ENCODE measurements around the gene FABP2.
"Not testable (repeated sequence)": the region's sequence is repeated elsewhere in the genome, so short reads cannot be mapped to it uniquely, and the experiment has no call there.

FABP2 gene

DNA sequence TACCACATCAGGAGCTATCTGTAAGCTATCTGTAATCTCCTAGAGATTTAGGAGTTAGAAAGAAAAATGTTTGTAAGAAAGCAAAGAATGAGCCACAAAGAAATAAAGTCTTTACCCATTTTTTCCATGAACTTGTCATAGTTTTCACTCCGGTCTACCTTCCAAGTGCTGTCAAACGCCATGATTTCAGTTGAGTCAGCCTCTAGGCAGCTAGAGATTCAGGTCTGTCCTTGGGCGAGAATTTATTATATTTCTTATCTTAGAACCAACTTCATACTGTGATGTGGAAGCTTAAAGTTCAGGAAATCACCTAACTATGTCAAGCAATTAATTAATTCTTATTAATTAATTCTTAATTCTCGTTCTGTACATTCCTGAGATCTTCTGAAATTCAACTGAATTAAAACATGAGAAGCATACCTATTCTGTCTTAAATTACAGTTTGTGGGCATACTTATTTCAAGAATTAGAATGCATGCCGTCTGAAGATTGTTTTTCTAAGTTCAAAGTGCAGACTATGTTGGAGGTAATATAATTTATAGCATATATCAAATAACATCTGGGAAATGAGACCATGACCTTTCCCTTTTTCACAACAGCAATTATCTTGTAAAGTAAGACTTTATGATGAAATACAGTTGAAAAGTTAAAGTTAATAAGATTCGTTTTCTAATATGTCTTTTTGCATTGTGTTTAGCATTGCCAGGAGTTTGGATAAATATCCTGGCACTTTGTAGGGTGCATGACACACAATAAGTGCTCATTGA is at the start of gene FABP2:
Gene FABP2, minus strand, starts transcription at position 218 of the 767 bp plus-strand sequence. Its CDS starts 36 bp downstream, at position 182.
- peak within 1 kb of the TSS; percentile 19 to 72 for H3K9ac ChIP-seq (ENCODE audit: low read depth in 1 of 2, low read length in 2 of 2)
- H3K4me1 ChIP-seq (ENCODE audit: control insufficient read depth in 1 of 2, insufficient read depth in 2 of 2, low read length in 2 of 2): peaks cover 4 to 7% of the 10 kb centered on the region in 2 donors
- H3K27ac ChIP-seq (ENCODE audit: low read depth, low read length): peak within 1 kb of the TSS; percentile 63
- no peaks in the 10 kb centered on the region for H3K27me3 ChIP-seq (ENCODE audit: control insufficient read depth in 1 of 2, insufficient read depth in 2 of 2, low read length in 2 of 2)
- H3K4me3 ChIP-seq (ENCODE audit: low read depth in 1 of 2, low read length in 2 of 2): peak within 1 kb of the TSS; percentile 67 to 82
- H3K9me3 ChIP-seq (ENCODE audit: control insufficient read depth in 1 of 2, low read length in 2 of 2): no peaks in the 10 kb centered on the region
- peaks cover 0 to 3% of the 10 kb centered on the region in 2 donors for H3K36me3 ChIP-seq (ENCODE audit: control insufficient read depth in 1 of 2, insufficient read depth in 2 of 2, low read length in 2 of 2)

DNA sequence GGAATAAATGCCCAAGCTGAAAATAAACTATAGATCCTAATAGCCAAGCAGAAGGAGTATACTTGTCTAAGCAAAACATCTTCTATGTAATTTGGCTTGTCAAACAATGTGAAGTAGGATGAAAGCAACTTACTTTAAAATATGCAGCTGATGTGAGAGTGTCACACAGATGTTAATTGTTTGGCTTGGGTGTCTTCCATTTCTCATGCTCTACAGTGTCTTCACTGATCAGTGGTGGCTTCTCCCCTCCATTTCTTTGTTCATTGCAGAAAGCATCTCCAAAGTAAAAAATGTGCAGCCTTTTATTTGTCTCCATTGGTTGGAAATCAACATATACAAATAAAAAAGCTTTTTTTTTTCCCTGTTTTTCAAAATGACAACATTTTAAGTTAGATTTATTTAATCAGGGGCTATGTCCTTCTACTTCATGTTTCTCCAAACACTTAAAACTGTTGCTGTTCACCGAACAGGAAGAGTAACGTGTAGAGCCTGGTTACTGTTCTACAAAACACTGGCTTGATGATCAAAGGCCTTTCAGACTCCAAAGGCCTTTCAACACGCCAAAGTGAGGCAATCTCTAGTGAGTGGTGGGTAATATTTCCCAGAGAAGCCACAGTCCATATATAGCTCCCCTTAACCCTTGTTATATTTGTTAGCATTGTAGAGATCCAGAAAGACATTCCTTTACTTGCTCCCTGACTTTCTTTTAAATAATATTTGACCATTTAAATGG is 49.2 kb upstream of the FABP2 start:
- H3K9me3 ChIP-seq (ENCODE audit: control insufficient read depth in 1 of 2, low read length in 2 of 2); H3K27ac ChIP-seq (ENCODE audit: low read depth, low read length); H3K9ac ChIP-seq (ENCODE audit: low read depth in 1 of 2, low read length in 2 of 2); H3K4me1 ChIP-seq (ENCODE audit: control insufficient read depth in 1 of 2, insufficient read depth in 2 of 2, low read length in 2 of 2); H3K4me3 ChIP-seq (ENCODE audit: low read depth in 1 of 2, low read length in 2 of 2); H3K27me3 ChIP-seq (ENCODE audit: control insufficient read depth in 1 of 2, insufficient read depth in 2 of 2, low read length in 2 of 2); H3K36me3 ChIP-seq (ENCODE audit: control insufficient read depth in 1 of 2, insufficient read depth in 2 of 2, low read length in 2 of 2): not testable (repeated sequence)

- not testable (repeated sequence) for H3K9ac ChIP-seq (ENCODE audit: low read depth in 1 of 2, low read length in 2 of 2); H3K27ac ChIP-seq (ENCODE audit: low read depth, low read length); H3K36me3 ChIP-seq (ENCODE audit: control insufficient read depth in 1 of 2, insufficient read depth in 2 of 2, low read length in 2 of 2); H3K4me3 ChIP-seq (ENCODE audit: low read depth in 1 of 2, low read length in 2 of 2); H3K9me3 ChIP-seq (ENCODE audit: control insufficient read depth in 1 of 2, low read length in 2 of 2); H3K4me1 ChIP-seq (ENCODE audit: control insufficient read depth in 1 of 2, insufficient read depth in 2 of 2, low read length in 2 of 2); H3K27me3 ChIP-seq (ENCODE audit: control insufficient read depth in 1 of 2, insufficient read depth in 2 of 2, low read length in 2 of 2)
Observed at GRCh38 chr4:119370392-119370791, 48.5 kb upstream of the FABP2 start.

GRCh38 chr4:119366802-119367201 is 44.9 kb upstream of the FABP2 start:
- not testable (repeated sequence) for H3K4me3 ChIP-seq (ENCODE audit: low read depth in 1 of 2, low read length in 2 of 2); H3K4me1 ChIP-seq (ENCODE audit: control insufficient read depth in 1 of 2, insufficient read depth in 2 of 2, low read length in 2 of 2); H3K36me3 ChIP-seq (ENCODE audit: control insufficient read depth in 1 of 2, insufficient read depth in 2 of 2, low read length in 2 of 2); H3K27ac ChIP-seq (ENCODE audit: low read depth, low read length); H3K27me3 ChIP-seq (ENCODE audit: control insufficient read depth in 1 of 2, insufficient read depth in 2 of 2, low read length in 2 of 2); H3K9me3 ChIP-seq (ENCODE audit: control insufficient read depth in 1 of 2, low read length in 2 of 2); H3K9ac ChIP-seq (ENCODE audit: low read depth in 1 of 2, low read length in 2 of 2)

DNA sequence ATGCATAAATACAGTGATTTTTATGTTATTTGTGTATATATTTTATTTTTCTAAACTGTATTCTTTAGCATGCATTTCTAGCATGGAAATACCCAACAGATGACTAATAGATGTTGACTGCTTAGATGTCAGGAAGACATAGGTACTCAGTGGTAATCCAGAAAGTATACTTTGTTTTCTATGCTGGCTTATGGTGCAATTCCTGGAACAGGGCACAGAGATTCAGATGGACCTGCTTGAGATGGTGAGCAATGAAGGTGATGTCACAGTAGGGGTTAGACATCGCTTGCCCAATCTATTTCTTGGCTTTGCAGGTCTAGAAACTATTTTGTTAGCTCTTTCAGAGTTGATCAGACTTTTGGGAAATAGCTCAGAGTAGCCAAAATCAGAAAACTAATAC is 42.3 kb upstream of the FABP2 start:
- H3K36me3 ChIP-seq (ENCODE audit: control insufficient read depth in 1 of 2, insufficient read depth in 2 of 2, low read length in 2 of 2); H3K9ac ChIP-seq (ENCODE audit: low read depth in 1 of 2, low read length in 2 of 2); H3K4me1 ChIP-seq (ENCODE audit: control insufficient read depth in 1 of 2, insufficient read depth in 2 of 2, low read length in 2 of 2); H3K9me3 ChIP-seq (ENCODE audit: control insufficient read depth in 1 of 2, low read length in 2 of 2); H3K27me3 ChIP-seq (ENCODE audit: control insufficient read depth in 1 of 2, insufficient read depth in 2 of 2, low read length in 2 of 2); H3K4me3 ChIP-seq (ENCODE audit: low read depth in 1 of 2, low read length in 2 of 2); H3K27ac ChIP-seq (ENCODE audit: low read depth, low read length): not testable (repeated sequence)

DNA sequence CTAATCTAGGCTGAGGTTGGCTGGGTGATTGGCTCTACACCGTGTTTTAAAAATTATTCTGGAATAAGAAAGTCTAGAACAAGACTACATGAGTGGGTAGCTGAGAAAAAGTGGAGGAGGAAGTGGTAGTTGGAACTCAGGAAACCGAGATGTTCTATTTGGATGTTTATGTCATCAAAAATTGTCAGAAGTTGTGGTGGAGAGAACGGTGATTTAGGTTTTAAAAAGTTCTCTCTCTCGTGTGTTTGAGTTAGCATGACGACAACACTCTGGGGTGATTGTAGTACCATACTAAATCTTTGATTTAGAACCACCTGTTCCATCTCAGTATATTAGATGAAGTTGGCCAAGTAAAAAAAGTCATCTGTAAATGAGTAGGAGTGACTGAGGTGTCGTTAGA is 41.4 kb upstream of the FABP2 start:
- H3K4me3 ChIP-seq (ENCODE audit: low read depth in 1 of 2, low read length in 2 of 2); H3K36me3 ChIP-seq (ENCODE audit: control insufficient read depth in 1 of 2, insufficient read depth in 2 of 2, low read length in 2 of 2); H3K9me3 ChIP-seq (ENCODE audit: control insufficient read depth in 1 of 2, low read length in 2 of 2); H3K27ac ChIP-seq (ENCODE audit: low read depth, low read length); H3K9ac ChIP-seq (ENCODE audit: low read depth in 1 of 2, low read length in 2 of 2); H3K27me3 ChIP-seq (ENCODE audit: control insufficient read depth in 1 of 2, insufficient read depth in 2 of 2, low read length in 2 of 2); H3K4me1 ChIP-seq (ENCODE audit: control insufficient read depth in 1 of 2, insufficient read depth in 2 of 2, low read length in 2 of 2): not testable (repeated sequence)

DNA sequence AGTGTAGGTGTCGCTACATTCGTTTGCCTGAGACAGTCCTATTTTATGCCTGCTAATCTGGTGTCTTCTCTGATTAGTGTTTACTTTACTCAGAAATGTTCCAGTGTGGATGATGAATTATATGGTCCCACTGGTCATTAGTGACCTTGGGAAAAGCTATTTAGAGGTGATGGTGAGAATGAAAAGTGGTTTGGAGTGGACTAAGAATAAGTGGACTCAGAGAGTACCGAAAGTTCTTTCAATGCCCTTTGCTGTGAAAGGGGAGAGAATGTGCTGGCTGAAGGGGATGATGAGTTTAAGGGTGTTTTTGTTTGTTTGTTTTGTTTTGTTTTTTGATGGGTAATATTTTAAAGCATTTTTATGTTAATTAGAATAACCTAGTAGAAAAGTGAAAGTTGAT is 40.5 kb upstream of the FABP2 start:
- H3K9ac ChIP-seq (ENCODE audit: low read depth in 1 of 2, low read length in 2 of 2); H3K9me3 ChIP-seq (ENCODE audit: control insufficient read depth in 1 of 2, low read length in 2 of 2); H3K4me1 ChIP-seq (ENCODE audit: control insufficient read depth in 1 of 2, insufficient read depth in 2 of 2, low read length in 2 of 2); H3K27me3 ChIP-seq (ENCODE audit: control insufficient read depth in 1 of 2, insufficient read depth in 2 of 2, low read length in 2 of 2); H3K27ac ChIP-seq (ENCODE audit: low read depth, low read length); H3K36me3 ChIP-seq (ENCODE audit: control insufficient read depth in 1 of 2, insufficient read depth in 2 of 2, low read length in 2 of 2); H3K4me3 ChIP-seq (ENCODE audit: low read depth in 1 of 2, low read length in 2 of 2): not testable (repeated sequence)

DNA sequence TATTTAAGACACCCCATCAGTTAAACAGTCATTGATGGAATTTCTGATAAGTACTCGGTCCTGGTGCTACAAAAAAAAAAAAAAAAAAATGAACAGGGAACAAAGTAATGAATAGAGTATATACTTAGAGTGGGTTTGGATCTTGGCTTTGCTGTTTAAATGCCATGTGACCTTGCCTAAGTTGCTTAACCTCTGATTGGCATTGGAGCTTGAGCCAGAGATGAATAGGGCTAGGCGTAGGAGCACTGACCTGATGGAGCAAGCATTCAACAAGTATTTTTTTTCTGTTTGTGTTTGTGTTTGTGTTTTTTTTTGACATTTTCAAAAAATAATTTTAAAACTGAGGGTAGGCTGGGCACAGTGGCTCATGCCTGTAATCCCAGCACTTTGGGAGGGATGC is 37.9 kb upstream of the FABP2 start:
- not testable (repeated sequence) for H3K9ac ChIP-seq (ENCODE audit: low read depth in 1 of 2, low read length in 2 of 2); H3K9me3 ChIP-seq (ENCODE audit: control insufficient read depth in 1 of 2, low read length in 2 of 2); H3K36me3 ChIP-seq (ENCODE audit: control insufficient read depth in 1 of 2, insufficient read depth in 2 of 2, low read length in 2 of 2); H3K4me3 ChIP-seq (ENCODE audit: low read depth in 1 of 2, low read length in 2 of 2); H3K4me1 ChIP-seq (ENCODE audit: control insufficient read depth in 1 of 2, insufficient read depth in 2 of 2, low read length in 2 of 2); H3K27ac ChIP-seq (ENCODE audit: low read depth, low read length); H3K27me3 ChIP-seq (ENCODE audit: control insufficient read depth in 1 of 2, insufficient read depth in 2 of 2, low read length in 2 of 2)

GRCh38 chr4:119356796-119357195 is 34.9 kb upstream of the FABP2 start:
- not testable (repeated sequence) for H3K27ac ChIP-seq (ENCODE audit: low read depth, low read length); H3K4me1 ChIP-seq (ENCODE audit: control insufficient read depth in 1 of 2, insufficient read depth in 2 of 2, low read length in 2 of 2)

GRCh38 chr4:119356041-119356440 is 34.1 kb upstream of the FABP2 start:
- not testable (repeated sequence) for H3K9me3 ChIP-seq (ENCODE audit: control insufficient read depth in 1 of 2, low read length in 2 of 2); H3K4me3 ChIP-seq (ENCODE audit: low read depth in 1 of 2, low read length in 2 of 2); H3K27me3 ChIP-seq (ENCODE audit: control insufficient read depth in 1 of 2, insufficient read depth in 2 of 2, low read length in 2 of 2); H3K4me1 ChIP-seq (ENCODE audit: control insufficient read depth in 1 of 2, insufficient read depth in 2 of 2, low read length in 2 of 2); H3K27ac ChIP-seq (ENCODE audit: low read depth, low read length); H3K36me3 ChIP-seq (ENCODE audit: control insufficient read depth in 1 of 2, insufficient read depth in 2 of 2, low read length in 2 of 2); H3K9ac ChIP-seq (ENCODE audit: low read depth in 1 of 2, low read length in 2 of 2)

More at GRCh38 chr4:119356796-119357195, 34.9 kb upstream of the FABP2 start:
- not testable (repeated sequence) for H3K9ac ChIP-seq (ENCODE audit: low read depth in 1 of 2, low read length in 2 of 2); H3K36me3 ChIP-seq (ENCODE audit: control insufficient read depth in 1 of 2, insufficient read depth in 2 of 2, low read length in 2 of 2); H3K27me3 ChIP-seq (ENCODE audit: control insufficient read depth in 1 of 2, insufficient read depth in 2 of 2, low read length in 2 of 2); H3K4me3 ChIP-seq (ENCODE audit: low read depth in 1 of 2, low read length in 2 of 2); H3K9me3 ChIP-seq (ENCODE audit: control insufficient read depth in 1 of 2, low read length in 2 of 2)
